GM12891 (cell line): ENCODE data around the gene GMEB2.

Experiments
- PAX5 ChIP-seq: IDR thresholded peaks from 2 replicates; pipeline ENCODE4 v1.6.1; 2011; ENCODE audit warnings: low read length, moderate library complexity, mild to moderate bottlenecking; ENCODE audit not compliant: insufficient read depth, severe bottlenecking
- POLR2A ChIP-seq: IDR thresholded peaks from 2 replicates; pipeline ENCODE4 v1.6.1; 2011; ENCODE audit warnings: low read depth, low read length, control low read depth
- POLR2AphosphoS5 ChIP-seq: IDR thresholded peaks from 2 replicates; pipeline ENCODE4 v1.6.1; 2011; ENCODE audit warnings: low read depth, low read length, control low read depth
- SPI1 ChIP-seq: IDR thresholded peaks from 2 replicates; pipeline ENCODE4 v1.6.1; 2011; ENCODE audit warnings: low read depth, low read length, control low read depth

GRCh38 chr20:63618291-63618980 lies 8.5 kb downstream of the GMEB2 start:
- no peak for TF ChIP-seq PAX5
- TF ChIP-seq POLR2A, result no peak
- TF ChIP-seq SPI1, result no peak
- TF ChIP-seq POLR2AphosphoS5, result no peak
